GM19328 (cell line): ENCODE results near the gene KRTAP5-7.
"Not testable (repeated sequence)": the region's sequence is repeated elsewhere in the genome, so short reads cannot be mapped to it uniquely, and the experiment has no call there.

ENCODE experiments used
- ATAC-seq: cut with Tn5 transposase; IDR thresholded peaks from one replicate; pipeline ENCODE4 v1.9.1; 2021; ENCODE audit warnings: mild to moderate bottlenecking, moderate library complexity; ENCODE audit not compliant: unreplicated experiment

KRTAP5-7 gene

DNA sequence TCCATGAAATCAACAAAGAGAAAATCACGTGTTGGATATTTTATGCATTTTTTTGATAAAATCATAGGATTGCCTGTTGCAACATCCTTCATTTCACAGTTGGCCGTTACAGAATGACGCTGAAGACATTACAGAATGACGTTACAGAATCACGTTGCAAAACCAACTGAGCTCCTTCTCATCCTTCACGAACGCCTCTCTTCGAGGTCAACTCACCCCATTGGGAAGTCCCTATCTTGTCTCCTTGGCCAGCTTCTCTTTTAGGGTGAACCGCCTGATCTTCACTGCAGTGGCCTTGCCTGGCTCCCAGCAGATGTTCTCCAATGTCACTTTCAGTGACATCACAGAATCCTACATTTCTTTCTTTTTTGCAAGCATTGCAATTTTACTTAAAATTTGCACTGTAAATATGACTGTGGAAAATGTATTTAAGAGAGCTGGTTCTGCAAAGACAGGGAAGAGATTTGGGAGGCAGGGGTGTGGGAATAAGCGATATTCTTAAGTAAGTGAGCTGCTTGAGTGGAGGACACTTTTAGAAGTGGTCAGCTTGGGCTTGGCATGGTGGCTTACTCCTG, 5.1 kb downstream of the KRTAP5-7 start:
- ATAC-seq: no peak

DNA sequence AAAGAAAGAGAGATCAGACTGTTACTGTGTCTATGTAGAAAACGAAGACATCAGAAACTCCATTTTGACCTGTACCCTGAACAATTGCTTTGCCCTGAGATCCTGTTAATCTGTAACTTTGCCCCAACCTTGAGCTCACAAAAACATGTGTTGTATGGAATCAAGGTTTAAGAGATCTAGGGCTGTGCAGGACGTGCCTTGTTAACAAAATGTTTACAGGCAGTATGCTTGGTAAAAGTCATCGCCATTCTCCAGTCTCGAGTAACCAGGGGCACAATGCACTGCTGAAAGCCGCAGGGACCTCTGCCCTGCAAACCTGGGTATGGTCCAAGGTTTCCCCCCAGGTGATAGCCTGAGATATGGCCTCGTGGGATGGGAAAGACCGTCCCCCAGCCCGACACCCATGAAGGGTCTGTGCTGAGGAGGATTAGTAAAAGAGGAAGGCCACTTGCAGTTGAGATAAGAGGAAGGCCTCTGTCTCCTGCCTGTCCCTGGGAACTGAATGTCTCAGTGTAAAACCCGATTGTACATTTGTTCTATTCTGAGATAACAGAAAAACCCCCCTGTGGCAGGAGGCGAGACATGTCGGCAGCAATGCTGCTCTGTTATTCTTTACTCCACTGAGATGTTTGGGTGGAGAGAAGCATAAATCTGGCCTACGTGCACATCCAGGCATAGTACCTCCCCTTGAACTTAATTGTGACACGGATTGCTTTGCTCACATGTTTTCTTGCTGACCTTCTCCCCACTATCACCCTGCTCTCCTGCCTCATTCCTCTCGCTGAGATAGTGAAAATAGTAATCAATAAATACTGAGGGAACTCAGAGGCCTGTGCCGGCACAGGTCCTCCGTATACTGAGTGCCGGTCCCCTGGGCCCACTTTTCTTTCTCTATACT, 7.9 kb downstream of the KRTAP5-7 start:
- not testable (repeated sequence) for ATAC-seq

DNA sequence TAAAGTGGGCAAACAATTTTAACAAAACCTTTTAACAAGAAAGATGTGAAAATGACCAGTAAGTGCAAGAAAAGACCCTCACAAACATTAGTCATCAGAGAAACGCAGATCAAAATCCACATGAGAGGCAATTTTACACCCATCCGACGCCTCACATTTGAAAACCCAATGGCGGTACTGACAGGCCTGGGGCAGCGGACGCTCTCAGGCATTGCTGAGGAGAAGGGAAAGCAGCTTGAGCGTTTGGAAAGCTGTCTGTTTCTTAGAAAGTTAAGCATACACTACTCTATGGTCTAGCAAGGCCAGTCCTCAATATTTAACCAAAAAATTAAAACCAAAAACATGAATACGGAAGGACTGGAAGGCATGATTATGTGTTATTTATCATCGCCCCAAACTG, 8.8 kb downstream of the KRTAP5-7 start:
- no peak for ATAC-seq

DNA sequence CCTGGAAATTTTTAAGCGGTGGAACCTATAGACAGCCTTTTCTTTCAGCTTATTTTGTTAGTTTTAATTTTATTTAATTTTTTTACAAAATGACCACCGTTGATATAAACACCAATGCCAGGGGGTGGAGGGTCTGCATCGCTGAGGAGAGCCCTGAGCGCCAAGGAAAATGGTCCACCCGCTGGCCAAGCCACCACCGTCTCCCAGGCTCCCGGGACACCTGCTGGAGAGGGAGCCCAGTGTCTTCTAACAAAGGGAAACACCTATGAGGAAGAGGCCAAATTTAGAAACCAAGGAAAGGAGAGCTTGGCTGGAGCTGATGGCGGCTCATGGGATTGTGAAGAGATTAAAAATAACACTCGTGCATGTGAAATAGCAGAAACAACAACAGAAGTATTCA, 10.5 kb downstream of the KRTAP5-7 start:
- no peak for ATAC-seq

DNA sequence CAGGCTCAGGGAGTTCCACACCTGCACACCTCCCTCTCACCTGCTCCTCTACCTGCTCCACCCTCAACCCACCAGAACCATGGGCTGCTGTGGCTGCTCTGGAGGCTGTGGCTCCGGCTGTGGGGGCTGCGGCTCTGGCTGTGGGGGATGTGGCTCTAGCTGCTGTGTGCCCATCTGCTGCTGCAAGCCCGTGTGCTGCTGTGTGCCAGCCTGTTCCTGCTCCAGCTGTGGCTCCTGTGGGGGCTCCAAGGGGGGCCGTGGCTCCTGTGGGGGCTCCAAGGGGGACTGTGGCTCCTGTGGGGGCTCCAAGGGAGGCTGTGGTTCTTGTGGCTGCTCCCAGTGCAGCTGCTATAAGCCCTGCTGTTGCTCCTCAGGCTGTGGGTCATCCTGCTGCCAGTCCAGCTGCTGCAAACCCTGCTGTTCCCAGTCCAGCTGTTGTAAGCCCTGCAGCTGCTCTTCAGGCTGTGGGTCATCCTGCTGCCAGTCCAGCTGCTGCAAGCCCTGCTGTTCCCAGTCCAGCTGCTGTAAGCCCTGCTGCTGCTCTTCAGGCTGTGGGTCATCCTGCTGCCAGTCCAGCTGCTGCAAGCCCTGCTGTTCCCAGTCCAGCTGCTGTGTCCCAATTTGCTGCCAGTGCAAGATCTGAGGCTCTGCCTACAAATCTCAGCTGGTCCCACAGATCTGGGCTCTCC, 11.1 kb downstream of the KRTAP5-7 start, which contains the start of gene KRTAP5-8:
Gene KRTAP5-8 (plus strand): TSS at position 49 of the 689 bp plus-strand sequence. CDS start 31 bp downstream, at position 80.
- not testable (repeated sequence) for ATAC-seq

DNA sequence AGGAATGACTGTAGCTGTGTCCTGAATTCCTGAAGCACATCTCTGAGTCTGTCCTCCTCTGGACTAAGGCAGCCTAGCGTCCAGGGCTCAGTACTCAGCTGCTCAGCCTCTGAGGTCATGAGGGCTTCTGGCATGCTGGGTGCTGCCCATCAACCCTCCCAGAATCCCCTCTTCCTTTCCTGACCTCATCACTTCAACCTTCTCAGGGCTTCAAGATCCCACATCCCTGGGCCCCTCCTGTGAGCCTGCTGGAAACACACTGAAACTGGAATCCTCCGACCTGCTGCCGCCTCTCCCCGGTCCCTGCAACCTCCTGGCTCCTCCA, 11.6 kb downstream of the KRTAP5-7 start:
- ATAC-seq: no peak

DNA sequence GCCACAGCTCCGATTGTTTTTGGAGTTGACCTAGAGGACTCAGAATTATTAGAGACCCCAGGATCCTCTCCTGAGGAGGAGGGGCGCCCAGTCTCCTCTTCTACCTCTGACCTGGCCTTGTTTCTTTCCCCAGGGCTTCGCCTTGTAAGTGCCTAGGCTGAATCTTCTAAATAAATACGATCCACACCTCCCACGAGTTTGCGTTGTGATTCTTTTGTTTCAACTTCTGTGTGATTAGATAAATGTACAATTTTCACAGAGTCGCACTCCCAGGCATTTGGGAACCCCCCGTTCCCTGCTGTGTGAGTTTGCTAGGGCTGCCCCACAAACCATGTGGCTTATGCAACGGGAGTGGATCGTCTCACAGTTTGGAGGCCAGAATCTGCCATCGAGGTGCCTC, 11.9 kb downstream of the KRTAP5-7 start:
- ATAC-seq: no peak

DNA sequence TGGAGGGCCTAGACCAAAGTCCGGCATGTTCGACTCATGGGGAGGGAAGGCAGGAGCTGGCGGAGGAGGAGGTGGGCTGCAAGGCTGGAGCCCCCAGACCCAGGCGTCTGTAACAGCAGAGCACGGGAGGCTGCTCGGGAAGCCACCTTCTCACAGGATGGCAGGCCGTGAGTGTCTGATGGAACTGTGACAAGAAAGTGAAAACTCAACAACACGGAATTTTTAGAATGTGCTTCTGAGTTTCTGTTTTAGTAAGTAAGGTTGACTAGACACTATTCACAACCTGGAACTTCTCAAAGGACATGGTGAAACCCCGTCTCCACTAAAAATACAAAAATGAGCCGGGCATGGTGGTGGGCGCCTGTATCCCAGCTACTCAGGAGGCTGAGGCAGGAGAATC, 12.9 kb downstream of the KRTAP5-7 start:
- ATAC-seq: not testable (repeated sequence)

DNA sequence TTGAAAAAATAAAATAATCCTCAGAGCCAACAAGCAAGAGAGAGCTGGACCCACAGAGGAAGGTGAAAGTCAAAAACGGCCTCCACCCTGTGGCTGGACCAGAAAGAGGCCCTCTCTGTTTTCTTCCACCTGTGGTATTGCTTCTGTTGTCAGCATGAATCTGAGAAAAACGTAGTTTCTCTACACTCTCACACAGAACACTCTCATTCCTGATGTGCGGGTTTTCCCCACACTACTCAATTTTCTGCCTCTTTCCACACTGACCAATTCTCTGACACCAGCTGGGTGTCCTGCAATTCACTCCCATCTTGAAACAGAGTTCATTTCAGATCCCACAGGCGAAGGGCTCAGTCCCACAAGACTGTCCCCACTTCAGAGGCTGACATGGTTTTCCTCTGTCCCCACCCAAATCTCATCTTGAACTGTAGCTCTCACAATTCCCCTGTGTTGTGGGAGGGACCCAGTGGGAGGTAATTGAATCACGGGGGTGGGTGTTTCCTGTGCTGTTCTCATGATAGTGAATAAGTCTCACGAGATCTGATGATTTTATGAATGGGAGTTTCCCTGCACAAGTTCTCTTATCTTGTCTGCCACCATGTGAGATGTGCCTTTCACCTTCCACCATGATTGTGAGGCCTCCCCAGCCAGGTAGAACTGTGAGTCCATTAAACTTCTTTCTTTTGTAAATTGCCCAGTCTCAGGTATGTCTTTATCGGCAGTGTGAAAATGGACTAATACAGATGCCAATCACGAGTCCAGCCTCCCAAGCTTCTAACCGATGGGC, 13.6 kb downstream of the KRTAP5-7 start:
- not testable (repeated sequence) for ATAC-seq

DNA sequence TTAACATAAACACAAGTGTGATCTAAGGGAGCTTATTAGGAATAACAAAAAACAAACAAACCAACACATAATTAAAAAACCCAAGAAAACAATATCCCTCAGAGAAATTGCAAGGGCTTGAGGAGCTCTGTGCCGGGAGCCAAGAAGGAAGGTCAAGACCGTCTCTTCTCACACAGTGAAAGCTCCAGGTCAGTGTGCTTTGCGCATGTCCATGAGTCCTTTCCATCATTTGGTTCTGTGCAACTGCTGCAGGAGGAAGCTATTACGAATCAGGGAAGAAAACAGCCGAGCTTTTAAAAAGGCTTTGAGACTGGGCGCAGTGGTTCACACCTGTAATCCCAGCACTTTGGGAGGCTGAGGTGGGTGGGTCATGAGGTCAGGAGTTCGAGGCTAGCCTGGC, 15.3 kb downstream of the KRTAP5-7 start:
- no peak for ATAC-seq

DNA sequence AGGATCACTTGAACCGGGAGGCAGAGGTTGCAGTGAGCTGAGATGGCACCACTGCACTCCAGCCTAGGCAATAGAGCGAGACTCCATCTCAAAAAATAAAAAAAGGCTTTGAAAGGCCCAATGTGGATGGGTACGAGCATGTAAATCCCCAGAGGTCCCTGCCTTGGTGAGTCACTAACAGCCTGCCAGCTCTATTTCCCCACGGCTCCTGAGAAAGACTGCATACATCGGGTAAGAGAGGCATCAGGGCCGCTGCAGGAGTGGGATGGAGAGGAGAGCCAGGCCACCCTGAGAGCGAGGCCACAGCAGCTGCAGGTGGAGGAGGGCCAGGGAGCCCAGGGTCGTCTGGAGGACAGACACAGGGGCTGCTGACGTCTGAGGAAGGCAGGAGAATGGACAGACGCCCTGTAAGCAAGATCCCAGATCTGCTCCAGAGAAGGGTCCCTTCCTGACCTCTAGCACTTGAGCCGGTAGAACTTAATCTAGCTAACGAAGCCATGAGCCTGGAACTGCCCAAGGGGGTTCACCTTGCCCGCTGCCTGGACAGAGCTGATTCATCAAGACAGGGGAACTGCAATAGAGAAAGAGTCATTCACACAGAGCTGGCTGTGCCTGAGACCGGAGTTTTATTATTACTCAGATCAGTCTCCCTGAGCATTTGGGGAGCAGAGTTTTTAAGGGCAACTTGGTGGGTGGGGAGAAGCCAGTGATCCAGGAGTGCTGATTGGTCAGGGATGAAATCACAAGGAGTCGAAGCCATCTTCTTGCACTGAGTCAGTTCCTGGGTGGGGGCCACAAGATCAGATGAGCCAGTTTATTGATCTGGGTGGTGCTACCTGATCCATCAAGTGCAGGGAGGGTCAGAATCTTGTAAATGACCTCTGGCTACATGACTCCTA, 16.1 kb downstream of the KRTAP5-7 start:
- no peak for ATAC-seq

DNA sequence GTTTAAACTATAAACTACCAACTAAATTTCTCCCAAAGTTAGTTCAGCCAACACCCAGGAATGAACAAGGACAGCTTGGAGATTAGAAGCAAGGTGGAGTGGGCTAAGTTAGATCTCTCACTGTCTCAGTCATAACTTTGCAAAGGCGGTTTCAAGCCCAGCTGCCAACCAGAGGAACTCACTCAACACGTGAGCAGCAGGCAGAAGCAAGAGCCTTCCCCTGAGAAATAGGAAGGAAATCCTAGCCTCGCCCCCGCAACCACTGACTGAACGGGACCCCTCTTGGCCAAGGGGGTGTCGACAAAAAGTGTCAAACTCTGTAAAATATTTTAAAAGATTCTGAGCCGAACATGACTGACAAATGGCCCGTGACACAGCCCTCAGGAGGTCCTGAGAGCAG, 16.8 kb downstream of the KRTAP5-7 start:
- no peak for ATAC-seq

DNA sequence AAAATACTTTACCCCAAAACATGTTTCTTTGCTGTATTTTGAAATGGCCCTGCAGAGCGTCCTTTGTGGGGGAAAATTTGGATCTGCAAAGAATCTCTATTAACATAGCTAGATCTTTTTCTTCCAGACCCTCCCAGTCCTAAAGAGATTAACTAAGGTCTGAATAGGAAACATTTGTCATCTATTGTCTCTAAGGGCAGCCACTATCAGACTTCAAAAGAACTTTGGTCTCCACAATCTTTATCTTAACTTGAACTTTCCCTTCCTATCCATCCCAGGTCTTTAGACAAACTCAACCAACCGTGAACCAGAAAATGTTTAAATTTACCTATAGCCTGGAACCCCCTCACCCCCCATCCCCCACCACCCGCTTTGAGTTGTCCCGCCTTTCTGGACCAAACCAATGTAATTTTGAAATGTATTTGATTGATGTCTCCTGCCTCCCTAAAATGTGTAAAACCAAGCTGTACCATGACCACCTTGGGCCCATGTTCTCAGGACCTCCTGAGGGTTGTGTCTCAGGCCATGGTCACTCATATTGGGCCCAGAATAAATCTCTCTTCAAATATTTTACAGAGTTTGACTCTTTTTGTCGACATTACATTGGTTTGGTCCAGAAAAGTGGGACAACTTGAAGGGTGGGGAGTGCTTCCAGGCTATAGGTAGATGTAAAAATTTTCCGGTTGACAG, 17.6 kb downstream of the KRTAP5-7 start:
- no peak for ATAC-seq

DNA sequence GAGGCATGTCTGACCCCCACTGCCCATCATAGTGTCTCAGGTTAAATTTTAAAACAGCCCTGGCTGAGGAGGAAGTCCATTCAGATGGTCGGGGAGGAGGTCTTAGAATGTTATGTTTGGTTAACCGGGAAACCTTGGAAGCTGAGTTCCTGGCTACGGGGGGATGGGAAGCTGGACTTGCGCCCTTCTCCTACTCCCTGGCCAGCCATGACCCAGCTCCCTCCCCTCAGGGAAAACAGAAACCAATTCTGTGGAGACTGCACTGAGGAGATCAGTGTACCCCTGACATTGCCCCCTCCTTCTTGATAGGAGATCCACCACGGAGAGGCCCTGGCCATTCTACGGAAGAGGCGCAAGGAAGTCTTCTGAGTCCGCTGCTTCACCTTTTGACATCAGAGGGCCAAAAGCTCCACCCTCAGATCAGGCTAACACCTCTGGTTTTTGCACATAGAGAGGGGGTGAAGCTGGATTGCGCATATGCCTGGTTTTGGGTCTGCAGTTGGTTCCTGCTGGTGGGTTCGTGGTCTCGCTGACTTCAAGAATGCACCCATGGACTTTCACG, 18.4 kb downstream of the KRTAP5-7 start:
- ATAC-seq: no peak

DNA sequence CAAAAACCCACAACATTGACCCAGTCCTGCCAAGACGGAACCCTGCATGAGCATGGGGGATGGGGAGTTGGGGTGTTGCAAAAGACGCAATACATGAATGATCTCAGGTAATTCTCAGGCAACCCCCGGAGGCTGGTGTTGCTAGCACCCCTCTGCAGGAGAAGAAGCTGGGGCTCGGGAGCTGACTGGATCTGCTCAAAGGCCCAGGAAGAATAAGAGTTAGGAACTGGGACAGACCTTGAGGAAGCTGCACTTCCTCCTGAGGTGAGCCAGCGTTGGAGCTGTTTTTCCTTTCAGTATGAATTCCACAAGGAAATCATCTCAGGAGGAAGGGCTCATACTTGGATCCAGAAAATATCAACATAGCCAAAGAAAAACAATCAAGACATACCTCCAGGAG, 21.1 kb downstream of the KRTAP5-7 start, which contains the start of gene KRTAP5-9:
Gene KRTAP5-9 (plus strand): TSS at position 301 of the 400 bp plus-strand sequence. CDS start 238 bp downstream, outside the sequence.
- no peak for ATAC-seq

DNA sequence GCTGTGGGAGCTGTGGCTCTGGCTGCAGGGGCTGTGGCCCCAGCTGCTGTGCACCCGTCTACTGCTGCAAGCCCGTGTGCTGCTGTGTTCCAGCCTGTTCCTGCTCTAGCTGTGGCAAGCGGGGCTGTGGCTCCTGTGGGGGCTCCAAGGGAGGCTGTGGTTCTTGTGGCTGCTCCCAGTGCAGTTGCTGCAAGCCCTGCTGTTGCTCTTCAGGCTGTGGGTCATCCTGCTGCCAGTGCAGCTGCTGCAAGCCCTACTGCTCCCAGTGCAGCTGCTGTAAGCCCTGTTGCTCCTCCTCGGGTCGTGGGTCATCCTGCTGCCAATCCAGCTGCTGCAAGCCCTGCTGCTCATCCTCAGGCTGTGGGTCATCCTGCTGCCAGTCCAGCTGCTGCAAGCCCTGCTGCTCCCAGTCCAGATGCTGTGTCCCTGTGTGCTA, 21.7 kb downstream of the KRTAP5-7 start:
- ATAC-seq: no peak

DNA sequence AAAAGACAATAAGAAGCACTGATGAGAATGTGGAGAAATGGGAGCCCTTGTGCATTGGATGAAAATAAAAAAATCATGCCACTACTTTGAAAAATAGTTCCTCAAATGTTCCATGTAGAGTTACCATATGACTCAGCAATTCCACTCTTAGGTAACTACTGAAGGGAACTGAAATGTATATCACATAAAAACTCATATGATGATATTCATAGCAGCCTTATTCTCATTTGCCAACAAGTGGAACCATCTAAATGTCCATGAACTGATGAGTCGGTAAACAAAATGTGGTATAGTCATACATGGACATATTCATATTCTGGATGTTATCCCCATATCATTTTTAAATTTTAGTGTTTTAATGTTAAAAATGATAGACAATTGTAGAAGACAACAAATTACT, 24.6 kb downstream of the KRTAP5-7 start:
- no peak for ATAC-seq

DNA sequence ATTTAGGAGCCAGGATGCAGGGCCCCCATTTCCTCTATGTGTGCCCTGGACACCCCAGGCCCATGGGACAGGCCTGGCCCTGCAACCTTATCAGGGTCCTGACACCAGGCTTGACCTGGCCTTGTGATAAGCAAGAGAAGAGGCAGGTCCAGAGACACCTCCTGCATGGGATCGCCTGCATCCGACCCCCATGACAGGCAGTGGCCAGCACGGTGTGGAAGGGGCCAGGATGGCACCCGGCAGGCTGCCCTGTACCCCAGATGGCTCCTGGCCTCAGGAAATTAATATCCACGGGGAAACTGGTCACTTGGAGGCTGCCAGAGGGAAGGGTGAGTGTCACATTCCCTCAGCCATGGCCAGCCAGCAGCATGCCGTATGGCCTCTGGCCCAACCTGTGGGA, 27.9 kb downstream of the KRTAP5-7 start:
- no peak for ATAC-seq

DNA sequence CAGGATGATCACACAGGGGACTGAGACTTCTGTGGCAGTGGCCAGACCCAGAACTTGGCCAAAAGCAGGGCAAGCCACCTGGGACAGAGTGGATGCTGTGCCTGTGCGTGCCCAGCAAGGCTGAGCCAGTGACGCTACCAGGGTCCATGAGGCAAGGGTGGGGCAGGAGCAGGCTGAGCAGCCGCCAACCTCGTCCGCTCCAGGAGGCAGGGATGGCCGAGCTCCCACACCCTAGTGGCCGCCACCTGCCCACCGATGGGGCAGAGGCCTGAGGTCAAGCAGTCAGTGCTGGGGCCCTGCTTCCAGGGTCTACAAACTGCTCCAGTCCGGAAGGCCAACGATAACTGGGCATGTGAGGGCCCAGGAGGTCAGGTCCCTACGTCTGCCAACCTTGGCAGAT, 28.4 kb downstream of the KRTAP5-7 start:
- no peak for ATAC-seq
